Activated CD4-positive, alpha-beta memory T cell treated with anti-CD3 and anti-CD28 coated beads, Interleukin-2, amount 10 ng/mL, durations not matched to agents 7 days and 5 days (primary cell): ENCODE results near the gene RHBDD2. TPM values are rescaled to one million over a fixed set of nuclear protein-coding genes. Genes with fewer than 3 reads are reported as not detected.
A peak's percentile ranks its signal among the peaks of the same experiment; 100 is the strongest.
"Not testable (repeated sequence)": the region's sequence is repeated elsewhere in the genome, so short reads cannot be mapped to it uniquely, and the experiment has no call there.

ENCODE experiments used
- CTCF ChIA-PET: fragments of 350-600 bp; sonication (Branson Sonifier 250); formaldehyde crosslinking; loops from one replicate; lab custom pipeline; 2021; ENCODE audit warnings: antibody characterized with exemption, inconsistent platforms; lab: Charles Lee
- POLR2A ChIA-PET: fragments of 350-600 bp; sonication (Branson Sonifier 250); formaldehyde crosslinking; loops from one replicate; lab custom pipeline; 2021; ENCODE audit warnings: antibody characterized with exemption; lab: Charles Lee
- DNase-seq: peaks from one replicate; pipeline ENCODE4 v3.0.0-alpha.2; 2020
- H3K27ac Mint-ChIP-seq: one replicate; pipeline ENCODE4 v1.8.0; 2021; ENCODE audit warnings: mild to moderate bottlenecking, mixed read lengths
- H3K27me3 Mint-ChIP-seq: one replicate; pipeline ENCODE4 v1.8.0; 2021; ENCODE audit warnings: mixed read lengths
- H3K36me3 Mint-ChIP-seq: one replicate; pipeline ENCODE4 v1.8.0; 2021; ENCODE audit warnings: low read depth, mixed read lengths
- H3K4me1 Mint-ChIP-seq: one replicate; pipeline ENCODE4 v1.8.0; 2021; ENCODE audit warnings: mixed read lengths
- H3K4me3 Mint-ChIP-seq: one replicate; pipeline ENCODE4 v1.8.0; 2021; ENCODE audit warnings: mild to moderate bottlenecking, mixed read lengths
- H3K9me3 Mint-ChIP-seq: one replicate; pipeline ENCODE4 v1.8.0; 2021; ENCODE audit warnings: mixed read lengths
- total RNA-seq, 2 experiments: library from RNA; stranded (reverse); gene quantifications; one replicate each; pipeline ENCODE4 v1.2.3, GENCODE V29; 2021

RHBDD2 gene
- 10 to 100 TPM; 47.7 to 51.7 TPM for total RNA-seq

GRCh38 chr7:75878769-75879611 lies at the start of gene RHBDD2:
RHBDD2 (plus strand) TSS chr7:75879034; CDS start chr7:75879083, 49 bp downstream.
- Mint-ChIP-seq H3K36me3 (peaks cover 40% of the 10 kb centered on the region), H3K27ac (peak within 1 kb of the TSS; percentile 85), H3K4me3 (peak within 1 kb of the TSS; percentile 89), H3K9me3 (no peaks in the 10 kb centered on the region), H3K4me1 (peaks cover 35% of the 10 kb centered on the region), H3K27me3 (no peaks in the 10 kb centered on the region)
- peak; percentile 97 for DNase-seq
- ChIA-PET POLR2A (interaction anchor here (0.7 to 1.7 kb wide), 8 partner anchors 10 to 480 kb away, joined by 3 to 9 read pairs (median 6); partner anchors contain the start of genes MDH2 and YWHAG), CTCF (interaction anchor here (0.9 to 1.9 kb wide), 3 partner anchors 11 to 141 kb away, joined by 3 to 10 read pairs (median 4); no protein-coding TSS in a partner anchor)

- H3K27me3 Mint-ChIP-seq, H3K9me3 Mint-ChIP-seq, H3K4me1 Mint-ChIP-seq, POLR2A ChIA-PET, H3K4me3 Mint-ChIP-seq, CTCF ChIA-PET, H3K36me3 Mint-ChIP-seq, DNase-seq, H3K27ac Mint-ChIP-seq: not testable (repeated sequence)
These were observed 49.2 kb upstream of the RHBDD2 start for GRCh38 chr7:75829656-75830055.

- Mint-ChIP-seq H3K9me3 (no peaks in the 10 kb centered on the region), H3K4me1 (no peaks in the 10 kb centered on the region), H3K27me3 (peaks cover 4% of the 10 kb centered on the region), H3K27ac (no peak overlapping the region), H3K36me3 (no peaks in the 10 kb centered on the region), H3K4me3 (no peak overlapping the region)
- POLR2A ChIA-PET = no interaction called here
- DNase-seq = no peak
- CTCF ChIA-PET = no interaction called here
These were observed 47.9 kb upstream of the RHBDD2 start for GRCh38 chr7:75830978-75831377.

- H3K27ac Mint-ChIP-seq, H3K9me3 Mint-ChIP-seq, DNase-seq, POLR2A ChIA-PET, H3K36me3 Mint-ChIP-seq, H3K4me3 Mint-ChIP-seq, H3K4me1 Mint-ChIP-seq, H3K27me3 Mint-ChIP-seq: not testable (repeated sequence)
- CTCF ChIA-PET = interaction anchor here (1.2 kb wide), 1 partner anchor 187 kb away, joined by 3 read pairs; no protein-coding TSS in a partner anchor
These were observed 45.2 kb upstream of the RHBDD2 start for GRCh38 chr7:75833662-75834061.

GRCh38 chr7:75835688-75836285 lies 43.0 kb upstream of the RHBDD2 start:
- H3K4me1 Mint-ChIP-seq = no peaks in the 10 kb centered on the region
- H3K4me3 Mint-ChIP-seq = no peak overlapping the region
- peaks cover 3% of the 10 kb centered on the region for H3K27me3 Mint-ChIP-seq
- no peak for DNase-seq
- POLR2A ChIA-PET = no interaction called here
- no peaks in the 10 kb centered on the region for H3K9me3 Mint-ChIP-seq
- CTCF ChIA-PET = no interaction called here
- no peaks in the 10 kb centered on the region for H3K36me3 Mint-ChIP-seq
- no peak overlapping the region for H3K27ac Mint-ChIP-seq

- Mint-ChIP-seq H3K36me3 (no peaks in the 10 kb centered on the region), H3K4me3 (no peak overlapping the region), H3K27ac (no peak overlapping the region), H3K4me1 (no peaks in the 10 kb centered on the region), H3K27me3 (peaks cover 3% of the 10 kb centered on the region), H3K9me3 (no peaks in the 10 kb centered on the region)
- ChIA-PET CTCF (interaction anchor here (0.5 kb wide), 1 partner anchor 73 kb away, joined by 3 read pairs; no protein-coding TSS in a partner anchor), POLR2A (no interaction called here)
- DNase-seq = no peak
These were observed 42.0 kb upstream of the RHBDD2 start for GRCh38 chr7:75836798-75837197.

GRCh38 chr7:75838281-75838930 lies 40.4 kb upstream of the RHBDD2 start:
- H3K4me1 Mint-ChIP-seq = peaks cover 11% of the 10 kb centered on the region
- CTCF ChIA-PET, H3K36me3 Mint-ChIP-seq, H3K9me3 Mint-ChIP-seq, DNase-seq, H3K27ac Mint-ChIP-seq, H3K27me3 Mint-ChIP-seq, H3K4me3 Mint-ChIP-seq, POLR2A ChIA-PET: not testable (repeated sequence)

- Mint-ChIP-seq H3K4me1 (peaks cover 13% of the 10 kb centered on the region), H3K9me3 (no peaks in the 10 kb centered on the region), H3K4me3 (no peak overlapping the region), H3K27ac (no peak overlapping the region), H3K36me3 (no peaks in the 10 kb centered on the region), H3K27me3 (no peaks in the 10 kb centered on the region)
- no peak for DNase-seq
- POLR2A ChIA-PET = no interaction called here
- CTCF ChIA-PET = no interaction called here
These were observed 38.8 kb upstream of the RHBDD2 start for GRCh38 chr7:75840029-75840428.

- DNase-seq = peak; percentile 37
- Mint-ChIP-seq H3K36me3 (no peaks in the 10 kb centered on the region), H3K9me3 (no peaks in the 10 kb centered on the region)
These were observed 35.9 kb upstream of the RHBDD2 start for GRCh38 chr7:75842836-75843446.

GRCh38 chr7:75843613-75844116 lies 35.2 kb upstream of the RHBDD2 start:
- Mint-ChIP-seq H3K9me3 (no peaks in the 10 kb centered on the region), H3K27me3 (no peaks in the 10 kb centered on the region), H3K4me1 (peaks cover 13% of the 10 kb centered on the region), H3K4me3 (no peak overlapping the region), H3K27ac (no peak overlapping the region), H3K36me3 (no peaks in the 10 kb centered on the region)
- DNase-seq = no peak
- ChIA-PET POLR2A (no interaction called here), CTCF (no interaction called here)

More at GRCh38 chr7:75842836-75843446, 35.9 kb upstream of the RHBDD2 start:
- Mint-ChIP-seq H3K4me3 (no peak overlapping the region), H3K27ac (peak overlapping the region; percentile 22), H3K27me3 (no peaks in the 10 kb centered on the region), H3K4me1 (peaks cover 13% of the 10 kb centered on the region)
- ChIA-PET POLR2A (interaction anchor here (0.9 kb wide), 1 partner anchor 103 kb away, joined by 3 read pairs; no protein-coding TSS in a partner anchor), CTCF (no interaction called here)

GRCh38 chr7:75844158-75844557 lies 34.7 kb upstream of the RHBDD2 start:
- no peak for DNase-seq
- Mint-ChIP-seq H3K27ac (no peak overlapping the region), H3K27me3 (no peaks in the 10 kb centered on the region), H3K4me1 (peaks cover 13% of the 10 kb centered on the region), H3K36me3 (no peaks in the 10 kb centered on the region), H3K4me3 (no peak overlapping the region), H3K9me3 (no peaks in the 10 kb centered on the region)
- ChIA-PET CTCF (no interaction called here), POLR2A (no interaction called here)

GRCh38 chr7:75845132-75845531 lies 33.7 kb upstream of the RHBDD2 start:
- H3K27ac Mint-ChIP-seq, H3K36me3 Mint-ChIP-seq, H3K27me3 Mint-ChIP-seq, DNase-seq, CTCF ChIA-PET, H3K4me3 Mint-ChIP-seq, H3K9me3 Mint-ChIP-seq, POLR2A ChIA-PET: not testable (repeated sequence)
- peaks cover 13% of the 10 kb centered on the region for H3K4me1 Mint-ChIP-seq
